Activated naive CD4-positive, alpha-beta T cell treated with Interleukin-2 at 50 U/mL for 16 hours (primary cell): Measurements from ENCODE around the gene BLTP2.
"Not testable (repeated sequence)": the region's sequence is repeated elsewhere in the genome, so short reads cannot be mapped to it uniquely, and the experiment has no call there.

ENCODE experiments used
- DNase-seq: peaks from one replicate; pipeline ENCODE4 v3.0.0-alpha.2; 2020

The BLTP2 gene

DNA sequence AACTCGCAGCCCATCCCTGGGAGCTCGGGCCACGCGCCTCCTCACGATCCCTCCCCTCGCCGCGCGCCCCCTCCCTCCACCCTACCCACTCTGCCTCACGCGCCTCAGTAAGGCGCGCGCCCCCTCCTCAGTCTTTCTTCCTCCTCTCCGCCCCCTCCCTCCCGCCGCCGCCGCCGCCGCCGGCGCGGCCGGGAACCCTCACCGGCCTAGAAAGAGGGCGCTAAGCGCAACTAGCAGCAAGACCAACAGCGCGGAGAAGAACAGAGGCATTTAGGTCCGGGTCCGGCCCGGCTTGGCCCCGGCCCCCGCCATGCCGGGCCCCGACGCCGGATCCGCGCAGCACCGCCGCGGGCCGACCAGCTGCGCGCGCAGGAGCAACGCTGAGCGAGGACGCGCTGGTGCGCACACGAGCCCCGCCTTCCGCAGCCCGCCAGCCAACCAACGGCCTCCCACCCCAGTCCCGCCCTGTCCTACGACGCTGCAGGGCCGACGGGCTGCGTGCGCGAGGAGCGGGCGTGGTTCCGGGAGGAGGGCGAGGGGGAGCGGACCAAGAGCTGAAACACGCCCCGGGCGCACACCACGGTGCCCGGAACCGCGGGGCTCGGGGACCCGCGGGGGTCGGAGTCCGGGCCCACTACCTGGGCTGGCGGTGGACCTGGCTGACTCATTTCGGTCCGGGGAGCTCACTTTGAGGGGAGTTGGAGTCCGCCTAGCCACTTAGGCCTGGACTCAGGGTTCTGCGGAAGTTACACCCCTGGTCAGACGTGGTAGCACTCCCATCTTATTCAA lies at the start of gene BLTP2:
Gene BLTP2, minus strand, starts transcription at position 372 of the 789 bp plus-strand sequence. Its CDS starts 102 bp downstream, at position 270.
- DNase-seq, result peak; percentile 97

DNA sequence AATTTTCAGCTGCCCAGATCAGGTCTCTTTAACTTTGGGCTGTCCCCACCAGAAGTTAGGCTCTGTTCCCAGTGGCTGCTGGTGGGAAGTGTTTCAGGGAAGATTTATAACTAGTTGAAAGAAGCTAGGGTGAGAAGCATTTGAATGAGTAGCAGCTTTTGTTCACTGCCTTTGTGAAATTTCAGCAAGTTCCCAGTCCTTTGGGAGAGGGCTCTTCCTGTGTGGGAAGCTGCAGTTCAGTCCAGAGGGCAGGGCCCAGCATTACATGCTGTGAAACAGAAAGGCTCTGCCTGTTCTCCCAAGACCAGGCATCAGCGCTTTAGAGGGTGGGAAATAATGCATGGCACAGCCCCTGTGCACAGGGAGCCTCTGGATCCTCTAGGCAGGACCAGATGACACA lies 48.9 kb upstream of the BLTP2 start:
- DNase-seq, result no peak

DNA sequence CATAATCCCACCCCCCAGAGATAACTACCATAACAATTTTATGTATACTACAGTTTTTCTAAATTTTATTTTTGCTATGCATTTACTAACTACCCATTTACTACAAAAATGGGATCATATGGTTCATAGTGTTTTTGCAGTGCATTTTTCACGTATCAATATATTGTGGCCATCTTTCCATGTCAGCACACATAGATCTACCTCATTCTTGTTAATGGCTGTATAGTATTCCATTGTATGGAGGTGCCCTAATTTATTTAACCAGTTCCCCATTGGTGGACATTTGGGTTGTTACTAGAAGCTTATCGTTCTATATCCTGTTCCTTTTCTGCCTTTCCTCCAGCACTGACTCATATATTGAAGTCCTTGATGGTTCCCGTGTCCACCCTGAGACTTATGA lies 44.1 kb upstream of the BLTP2 start:
- no peak for DNase-seq

DNA sequence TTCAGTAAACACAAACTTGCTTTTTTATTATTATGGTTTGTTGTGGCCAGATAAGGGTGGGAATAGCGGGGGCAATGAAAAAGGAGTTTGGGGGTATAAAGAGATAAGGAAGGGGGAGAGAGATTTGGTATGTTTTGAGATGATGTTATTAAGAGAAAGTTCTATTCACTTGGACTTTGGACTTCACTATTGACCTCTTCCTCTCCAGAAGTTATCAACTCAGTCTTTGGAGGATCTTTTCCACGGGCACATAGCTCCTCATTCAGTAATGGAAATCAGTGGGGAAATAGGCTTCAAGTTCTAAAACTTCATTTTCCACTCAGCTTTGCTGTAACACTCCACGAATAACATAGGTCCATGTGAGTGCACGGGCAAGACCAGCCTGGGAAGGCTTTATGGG lies 43.5 kb upstream of the BLTP2 start:
- DNase-seq, result no peak

DNA sequence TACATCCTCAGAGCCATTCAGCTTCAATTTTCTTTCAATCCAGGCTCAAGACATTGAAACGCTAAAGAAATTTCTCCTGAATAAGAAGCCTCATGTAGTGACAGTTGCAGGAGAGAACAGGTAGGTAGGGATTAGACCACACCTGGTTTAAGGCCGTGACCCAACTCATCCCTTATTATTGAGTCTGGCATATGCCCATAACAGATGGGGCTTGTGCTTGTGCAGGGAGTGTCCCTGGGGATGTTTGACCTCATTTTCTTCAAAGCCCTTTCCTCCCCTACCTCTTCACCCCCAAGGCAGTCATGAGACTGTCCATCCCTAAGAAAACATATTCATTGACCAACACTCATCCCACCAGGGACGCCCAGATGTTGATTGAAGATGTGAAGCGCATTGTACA lies 41.3 kb upstream of the BLTP2 start:
- no peak for DNase-seq

DNA sequence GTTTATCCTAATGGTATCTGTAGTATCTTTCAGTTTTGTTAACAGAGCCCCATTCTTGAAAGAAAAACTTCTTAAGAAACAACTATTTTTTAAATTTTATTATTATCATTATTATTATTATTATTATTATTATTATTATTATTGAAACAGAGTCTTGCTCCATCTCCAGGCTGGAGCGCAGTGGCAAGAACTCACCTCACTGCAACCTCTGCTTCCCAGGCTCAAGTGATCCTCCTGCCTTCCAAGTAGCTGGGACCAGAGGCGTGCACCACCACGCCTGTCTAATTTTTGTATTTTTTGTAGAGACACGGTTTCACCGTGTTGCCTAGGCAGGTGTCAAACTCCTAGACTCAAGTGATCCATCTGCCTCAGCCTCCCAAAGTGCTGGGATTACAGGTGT lies 40.4 kb upstream of the BLTP2 start:
- no peak for DNase-seq

DNA sequence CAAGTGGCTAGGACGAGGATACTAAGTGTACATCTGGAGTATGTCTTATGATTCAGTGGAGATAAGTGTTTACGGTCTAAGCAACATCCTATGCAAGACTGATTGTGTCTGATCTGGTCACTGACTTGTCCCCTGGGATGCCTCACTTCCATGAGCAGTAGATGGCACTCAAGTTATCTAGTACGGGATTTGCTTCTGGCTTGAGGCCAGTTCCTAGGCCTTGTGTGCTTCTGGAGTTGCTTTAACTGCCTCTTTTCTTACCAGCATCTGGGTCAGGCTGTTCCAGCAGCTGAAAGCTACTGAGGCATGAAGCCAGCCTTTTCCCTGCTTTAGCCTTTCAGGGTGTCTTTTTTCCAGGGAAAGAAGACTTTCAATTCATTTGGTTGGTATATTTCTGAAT lies 40.0 kb upstream of the BLTP2 start:
- DNase-seq, result no peak

DNA sequence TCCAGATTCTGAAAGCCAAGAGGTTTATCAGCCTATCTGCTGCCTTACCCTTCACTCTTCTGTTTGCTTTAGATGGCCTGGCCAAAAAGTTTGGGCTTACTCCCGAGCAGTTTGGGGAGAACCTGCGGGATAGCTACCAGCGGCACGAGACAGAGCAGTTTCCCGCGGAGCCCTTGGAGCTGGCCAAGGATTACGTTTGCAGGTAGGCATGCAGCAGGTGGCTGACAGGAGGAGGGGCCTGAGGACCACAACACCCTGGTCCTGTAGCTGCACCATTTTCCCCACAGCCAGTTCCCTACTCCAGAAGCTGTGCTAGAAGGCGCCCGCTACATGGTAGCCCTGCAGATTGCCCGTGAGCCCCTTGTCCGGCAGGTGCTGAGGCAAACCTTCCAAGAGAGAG lies 37.7 kb upstream of the BLTP2 start:
- no peak for DNase-seq

DNA sequence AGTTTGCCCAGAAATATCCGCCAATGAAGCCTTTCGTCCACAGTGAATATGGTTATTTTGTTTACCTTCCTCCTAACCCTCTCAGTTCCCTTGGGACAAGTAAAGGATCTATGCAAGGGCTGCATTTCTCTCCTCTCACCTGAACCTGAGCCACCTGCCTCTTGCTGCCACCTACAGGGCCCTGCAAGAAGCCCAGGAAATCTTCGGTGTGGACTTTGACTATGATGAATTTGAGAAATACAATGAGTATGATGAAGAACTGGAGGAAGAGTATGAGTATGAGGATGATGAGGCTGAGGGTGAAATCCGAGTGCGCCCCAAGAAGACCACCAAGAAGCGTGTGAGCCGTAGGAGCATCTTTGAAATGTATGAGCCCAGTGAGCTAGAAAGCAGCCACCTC lies 31.0 kb upstream of the BLTP2 start:
- no peak for DNase-seq

DNA sequence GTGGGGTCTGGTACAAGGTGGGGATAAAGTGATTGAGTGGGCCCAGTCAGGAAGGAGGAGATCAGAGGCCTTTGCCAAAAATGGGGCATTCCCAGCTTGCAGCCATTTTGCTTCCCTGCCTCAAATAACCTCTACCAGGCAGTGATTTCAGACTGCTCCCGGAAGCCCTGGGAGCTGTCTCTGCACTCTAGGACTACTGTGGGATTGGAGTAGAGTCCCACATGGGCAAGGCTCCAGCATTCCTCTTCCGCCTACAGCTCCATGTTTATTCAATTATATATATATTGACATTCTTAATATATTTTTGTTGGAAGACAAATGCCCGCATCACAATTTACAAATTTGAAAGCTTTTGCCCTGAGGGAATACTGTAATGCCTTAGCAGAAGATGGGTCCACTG lies 30.5 kb upstream of the BLTP2 start:
- no peak for DNase-seq

DNA sequence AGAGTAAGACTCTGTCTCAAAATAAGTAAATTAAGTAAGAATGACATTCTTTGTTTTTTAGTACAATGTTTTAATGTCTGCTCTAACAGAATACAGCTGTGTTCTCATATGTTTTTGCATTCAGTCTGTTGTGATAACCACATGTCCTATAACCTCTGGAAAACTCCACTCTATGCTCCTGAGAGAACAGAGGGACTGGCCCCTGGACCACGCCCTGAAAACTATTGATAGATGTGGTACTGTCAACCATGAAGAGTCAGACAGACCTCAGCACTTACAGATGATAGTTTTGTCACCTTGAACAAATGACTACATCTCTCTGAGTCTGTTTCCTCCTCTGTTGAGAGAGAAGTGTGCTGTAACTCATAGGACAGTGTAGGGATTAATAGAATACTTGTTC lies 25.0 kb upstream of the BLTP2 start:
- DNase-seq, result no peak

DNA sequence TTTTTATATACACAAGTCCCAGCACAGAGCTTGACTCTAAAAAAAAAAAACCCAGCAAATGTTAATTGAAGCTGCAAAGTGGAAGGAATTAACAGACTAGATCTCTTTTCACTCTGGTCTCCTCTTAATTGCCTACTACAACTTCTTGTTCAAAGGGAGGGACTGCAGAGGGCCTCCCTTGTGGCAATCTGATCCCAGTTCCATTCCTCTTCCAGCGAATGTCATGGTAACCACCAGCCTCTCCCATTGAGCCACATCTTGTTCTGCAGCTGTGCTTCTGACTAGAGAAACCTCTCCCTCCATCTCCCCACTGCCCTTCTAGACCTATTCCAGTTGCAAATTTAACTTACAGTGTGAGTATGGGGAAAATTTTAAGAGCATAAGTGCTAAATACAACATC lies 22.9 kb upstream of the BLTP2 start:
- no peak for DNase-seq

DNA sequence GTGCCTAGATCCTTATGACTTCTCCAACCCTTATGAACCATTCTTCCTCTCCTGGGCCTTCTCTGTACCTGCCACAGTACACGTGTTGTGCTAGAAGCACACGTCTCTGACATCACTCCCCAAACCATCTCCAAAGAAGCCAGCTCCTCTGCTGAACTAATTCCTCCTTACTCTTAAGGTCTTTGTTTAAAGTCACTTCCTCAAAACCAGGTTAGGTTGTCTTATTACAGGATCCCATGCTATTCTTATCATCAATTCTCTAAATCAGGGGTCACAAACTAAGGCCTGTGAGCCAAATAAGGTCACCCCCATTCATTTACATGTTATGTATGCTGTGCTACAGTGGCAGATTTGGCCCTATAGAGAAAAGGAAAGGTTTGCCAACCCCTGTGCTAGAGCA lies 21.0 kb upstream of the BLTP2 start:
- no peak for DNase-seq

DNA sequence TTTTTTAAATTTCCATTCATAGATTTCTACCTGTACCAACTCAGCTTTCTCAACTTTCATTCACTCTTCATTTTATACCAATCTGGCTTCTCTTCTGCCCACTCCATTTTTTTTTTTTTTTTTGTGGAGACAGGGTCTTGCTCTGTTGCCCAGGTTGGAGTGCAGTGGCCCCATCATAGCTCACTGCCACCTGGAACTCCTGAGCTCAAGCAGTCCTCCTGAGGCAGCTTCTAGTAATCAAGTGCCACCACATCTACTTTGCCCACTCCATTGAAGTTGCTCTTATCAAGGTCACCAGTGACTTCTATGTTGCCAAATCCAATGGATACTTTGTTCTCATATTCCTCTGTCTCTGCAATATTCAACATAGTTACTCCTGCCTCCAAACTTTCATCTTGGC lies 18.8 kb upstream of the BLTP2 start:
- no peak for DNase-seq

DNA sequence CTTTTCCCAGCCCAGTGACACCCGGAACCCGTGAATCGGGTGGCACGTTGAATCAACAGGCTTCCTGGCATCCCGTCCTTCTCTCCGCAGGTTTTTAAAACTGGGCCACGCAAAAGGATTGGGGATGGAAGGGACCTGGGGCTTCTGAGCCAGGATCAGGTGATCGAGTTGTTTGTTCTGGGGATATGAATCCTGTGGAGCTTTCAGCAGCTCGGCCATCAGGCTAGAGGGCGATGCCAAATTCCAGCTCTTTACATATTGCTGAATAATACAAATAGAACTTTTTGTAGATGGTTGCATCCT lies 17.5 kb upstream of the BLTP2 start:
- no peak for DNase-seq

DNA sequence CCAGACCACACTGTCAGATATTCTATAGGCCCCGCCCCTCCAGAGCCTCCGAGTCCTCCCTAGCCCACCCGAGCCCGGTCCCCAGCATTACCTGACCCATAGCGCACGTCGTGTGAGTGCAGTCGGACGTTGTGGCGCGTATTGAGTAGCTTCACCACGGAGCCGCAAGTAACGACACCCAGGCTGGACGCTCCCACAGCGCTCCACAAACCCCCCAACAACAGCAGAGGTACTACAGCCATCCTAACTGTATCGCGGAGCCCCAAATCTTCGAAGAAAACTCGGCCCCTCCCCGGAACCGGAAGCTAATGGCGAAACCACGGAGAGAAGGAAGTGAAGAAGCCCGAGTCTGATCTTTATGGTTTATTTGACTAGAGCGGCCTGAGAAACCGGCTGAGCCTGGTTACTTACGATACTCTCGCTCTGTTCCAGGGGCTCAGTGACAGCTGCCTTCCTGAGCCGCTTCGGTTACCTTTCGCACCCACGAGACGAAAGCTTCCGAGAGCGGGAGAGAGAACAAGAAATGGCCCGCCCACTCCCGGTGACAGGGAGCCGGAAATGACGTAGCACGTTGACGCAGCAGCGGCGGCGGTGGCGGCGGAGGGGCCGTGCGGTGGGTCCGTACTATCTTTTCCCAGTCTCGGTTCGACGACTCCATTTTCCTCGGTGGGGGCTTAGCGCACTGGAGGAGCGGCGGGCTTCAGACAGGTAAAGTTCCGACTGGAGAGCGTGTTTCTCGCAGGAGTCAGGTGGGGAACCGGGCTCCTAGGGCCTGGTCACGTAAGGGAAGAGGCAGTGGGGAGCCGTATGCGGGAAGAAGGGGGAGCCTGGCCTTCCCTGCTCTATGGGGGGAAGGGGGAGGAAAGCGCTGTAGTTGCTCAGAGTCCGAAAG lies 16.9 kb upstream of the BLTP2 start, which contains the start of the genes SDF2 and SUPT6H:
Gene SDF2, minus strand, starts transcription at position 272 of the 892 bp plus-strand sequence. Its CDS starts 30 bp downstream, at position 242.
Gene SUPT6H, plus strand, starts transcription at position 571 of the 892 bp plus-strand sequence. CDS start 11,197 bp downstream, outside the sequence.
- DNase-seq, result peak; percentile 97

DNA sequence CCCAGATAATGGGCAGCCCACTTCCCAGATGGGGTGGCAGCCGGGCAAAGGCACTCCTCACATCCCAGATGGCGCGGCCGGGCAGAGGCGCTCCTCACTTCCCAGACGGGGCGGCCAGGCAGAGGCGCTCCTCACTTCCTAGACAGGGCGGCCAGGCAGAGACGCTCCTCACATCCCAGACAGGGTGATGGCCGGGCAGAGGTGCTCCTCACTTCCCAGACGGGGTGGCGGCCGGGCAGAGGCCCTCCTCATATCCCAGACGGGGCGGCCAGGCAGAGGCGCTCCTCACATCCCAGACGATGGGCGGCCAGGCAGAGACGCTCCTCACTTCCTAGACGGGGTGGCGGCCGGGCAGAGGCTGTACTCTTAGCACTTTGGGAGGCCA lies 14.5 kb upstream of the BLTP2 start:
- DNase-seq, result not testable (repeated sequence)

DNA sequence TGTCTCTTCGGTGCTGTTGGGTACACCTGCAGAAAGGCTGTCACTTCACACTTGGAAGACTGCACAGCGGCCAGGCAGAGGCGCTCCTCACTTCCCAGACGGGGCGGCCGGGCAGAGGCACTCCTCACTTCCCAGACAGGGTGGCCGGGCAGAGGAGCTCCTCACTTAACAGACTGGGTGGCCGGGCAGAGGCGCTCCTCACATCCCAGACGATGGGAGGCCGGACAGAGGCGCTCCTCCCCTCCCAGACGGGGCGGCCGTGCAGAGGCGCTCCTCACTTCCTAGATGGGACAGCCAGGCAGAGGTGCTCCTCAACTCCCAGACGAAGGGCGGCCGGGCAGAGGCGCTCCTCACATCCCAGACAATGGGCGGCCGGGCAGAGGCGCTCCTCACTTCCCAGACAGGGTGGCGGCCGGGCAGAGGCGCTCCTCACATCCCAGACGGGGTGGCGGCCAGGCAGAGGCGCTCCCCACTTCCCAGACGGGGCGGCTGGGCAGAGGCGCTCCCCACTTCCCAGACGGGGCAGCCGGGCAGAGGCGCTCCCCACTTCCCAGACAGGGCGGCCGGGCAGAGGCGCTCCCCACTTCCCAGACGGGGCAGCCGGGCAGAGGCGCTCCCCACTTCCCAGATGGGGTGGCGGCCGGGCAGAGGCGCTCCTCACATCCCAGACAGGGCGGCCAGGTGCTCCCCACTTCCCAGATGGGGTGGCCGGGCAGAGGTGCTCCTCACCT lies 14.0 kb upstream of the BLTP2 start:
- not testable (repeated sequence) for DNase-seq

DNA sequence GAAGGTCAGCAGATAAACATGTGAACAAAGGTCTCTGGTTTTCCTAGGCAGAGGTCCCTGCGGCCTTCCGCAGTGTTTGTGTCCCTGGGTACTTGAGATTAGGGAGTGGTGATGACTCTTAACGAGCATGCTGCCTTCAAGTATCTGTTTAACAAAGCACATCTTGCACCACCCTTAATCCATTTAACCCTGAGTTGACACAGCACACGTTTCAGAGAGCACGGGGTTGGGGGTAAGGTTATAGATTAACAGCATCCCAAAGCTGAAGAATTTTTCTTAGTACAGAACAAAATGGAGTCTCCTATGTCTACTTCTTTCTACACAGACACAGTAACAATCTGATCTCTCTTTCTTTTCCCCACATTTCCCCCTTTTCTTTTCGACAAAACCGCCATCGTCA lies 13.4 kb upstream of the BLTP2 start:
- DNase-seq, result not testable (repeated sequence)

DNA sequence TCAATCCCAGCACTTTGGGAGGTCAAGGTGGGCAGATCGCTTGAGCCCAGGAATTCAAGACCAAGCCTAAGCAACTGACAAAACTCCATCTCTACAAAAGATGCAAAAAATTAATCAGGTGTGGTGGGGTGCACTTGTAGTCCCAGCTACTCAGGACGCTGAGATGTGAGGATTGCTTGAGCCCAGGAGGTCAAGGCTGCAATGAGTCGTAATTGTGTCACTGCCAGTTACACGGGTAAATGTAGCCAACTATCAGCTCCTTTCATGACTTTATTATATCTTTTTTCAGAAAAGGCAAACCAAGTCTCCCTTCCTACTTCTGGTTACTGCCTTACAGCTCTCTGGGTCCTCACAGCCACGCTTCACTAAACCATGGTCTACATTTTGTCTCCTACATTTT lies 12.8 kb upstream of the BLTP2 start:
- DNase-seq, result no peak

DNA sequence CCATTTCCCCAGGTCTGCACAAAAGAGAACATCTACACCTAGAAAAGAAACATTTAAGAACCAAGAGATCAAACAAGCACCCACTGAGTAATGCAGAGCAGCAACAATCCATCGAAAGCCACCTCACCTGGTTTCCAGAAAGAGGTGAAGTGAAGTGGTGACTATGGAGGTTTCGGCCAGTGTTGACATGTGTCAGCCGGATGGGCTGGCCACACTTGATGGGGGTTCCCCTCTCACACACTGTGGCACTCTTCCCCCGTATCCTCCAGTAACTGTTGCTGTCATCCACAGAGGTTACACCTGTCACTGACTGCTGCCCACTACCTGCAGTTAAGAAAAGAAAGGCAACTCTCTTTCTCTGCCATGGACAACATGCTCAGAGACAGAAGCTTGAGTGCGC lies 10.2 kb upstream of the BLTP2 start:
- DNase-seq, result no peak

DNA sequence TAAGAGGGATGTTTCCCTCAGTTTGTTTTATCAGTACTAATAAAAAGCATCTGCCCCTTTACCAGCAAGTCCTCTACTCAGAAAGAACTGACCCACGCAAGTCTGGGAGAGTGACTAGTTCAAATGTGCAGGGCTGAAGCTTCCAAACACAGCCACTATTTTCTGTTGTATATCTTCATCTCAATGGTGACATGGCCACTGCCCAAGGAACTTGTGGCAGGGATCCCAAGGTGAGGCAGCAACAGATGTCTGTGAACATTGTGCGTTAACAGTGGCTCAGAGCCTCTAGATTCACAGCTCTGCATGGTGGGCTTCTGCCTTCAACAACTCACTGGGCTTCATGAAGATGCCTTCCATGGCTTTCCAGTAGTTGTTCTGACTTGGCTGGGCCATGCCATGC lies 3.7 kb upstream of the BLTP2 start:
- no peak for DNase-seq

DNA sequence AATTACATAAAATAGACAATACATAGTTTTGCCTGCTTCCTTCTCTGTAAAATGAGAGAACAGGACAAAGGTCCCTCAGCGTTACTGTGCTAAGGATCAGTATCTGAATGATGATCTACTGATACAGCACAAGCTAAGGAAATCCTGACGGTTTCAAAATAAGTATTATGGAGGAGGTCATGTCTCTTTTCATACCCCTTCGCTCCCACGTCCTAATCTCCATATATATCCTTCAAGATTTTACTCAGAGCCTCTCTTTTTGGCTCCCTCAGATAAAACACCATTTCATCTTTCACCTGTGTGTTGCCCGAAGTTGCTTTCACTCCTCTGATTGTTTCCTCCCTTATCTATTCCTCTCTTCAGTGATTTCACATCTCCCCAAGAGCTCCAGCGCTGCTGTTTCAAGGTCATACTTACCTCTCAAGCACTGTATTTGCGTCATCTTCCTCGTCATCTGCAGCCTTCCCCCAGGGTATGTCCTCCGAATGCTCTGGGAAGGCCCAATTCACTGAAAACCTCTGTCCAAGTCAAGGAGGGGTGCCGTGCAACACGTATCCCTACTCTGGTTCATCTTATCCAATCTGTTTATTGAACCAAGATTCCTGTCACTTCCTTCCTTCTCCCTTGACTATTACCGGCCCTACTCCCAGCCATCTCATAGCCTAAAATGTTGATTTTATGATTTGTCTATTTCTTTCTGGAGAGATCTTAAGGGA lies 1.2 kb upstream of the BLTP2 start:
- no peak for DNase-seq
